MM.1S (cell line): ENCODE measurements around the gene LYSMD2.

Experiments
- CTCF ChIP-seq: fragments of 300-600 bp; sonication (generic); IDR thresholded peaks from 2 replicates; pipeline ENCODE4 v1.5.1; 2016; ENCODE audit warnings: antibody characterized with exemption, low read length, mixed read lengths
- EZH2 ChIP-seq: fragments of 300-600 bp; sonication (generic); optimal IDR thresholded peaks from 2 replicates; pipeline ENCODE3; 2017; ENCODE audit warnings: low read depth, mild to moderate bottlenecking, antibody characterized with exemption, low read length, mixed read lengths

- TF ChIP-seq CTCF = no peak
- no peak for TF ChIP-seq EZH2
Measured at GRCh38 chr15:51724673-51725072, 12.8 kb downstream of the LYSMD2 start.
